H1 (cell line): Measurements from ENCODE around the gene DYNC2H1. TPM values are rescaled to one million over a fixed set of nuclear protein-coding genes. Genes with fewer than 3 reads are reported as not detected.

Source experiments
- CTCF ChIA-PET: fragments of 300-600 bp; sonication (Branson Sonifier 250); formaldehyde crosslinking; loops from one replicate; lab custom pipeline; 2021; ENCODE audit not compliant: partially characterized antibody; lab: Charles Lee
- POLR2A ChIA-PET: fragments of 300-600 bp; sonication (Branson Sonifier 250); formaldehyde crosslinking; loops from one replicate; lab custom pipeline; 2021; ENCODE audit warnings: inconsistent platforms; ENCODE audit not compliant: partially characterized antibody; lab: Charles Lee
- DNase-seq, 2 experiments: peaks; one replicate each; pipeline versions ENCODE4 v3.0.0 to v3.0.0-alpha.2; 2010 to 2022; ENCODE audit warnings: low spot score in 2 of 2, low read depth in 1 of 2, mixed read lengths in 1 of 2
- FAIRE-seq: peaks from 2 replicates; lab custom pipeline; 2011; peaks lifted over from hg19 to GRCh38; lab: Jason Lieb, UNC
- H2AFZ ChIP-seq: 2 replicates; pipeline ENCODE4 v1.8.1; 2012; ENCODE audit warnings: low read length, inconsistent platforms
- H2AK5ac ChIP-seq: 2 replicates; pipeline ENCODE4 v1.6.1; 2013; ENCODE audit warnings: low read depth, low read length
- H2BK120ac ChIP-seq: replicated peaks from 2 replicates; pipeline ENCODE3; 2013; ENCODE audit warnings: low read depth, low read length, inconsistent platforms
- H2BK12ac ChIP-seq: 2 replicates; pipeline ENCODE4 v1.6.1; 2013; ENCODE audit warnings: low read depth, low read length
- H2BK15ac ChIP-seq: 2 replicates; pipeline ENCODE4 v1.6.1; 2013; ENCODE audit warnings: low read length
- H2BK20ac ChIP-seq: 2 replicates; pipeline ENCODE4 v1.6.1; 2013; ENCODE audit warnings: low read length
- H2BK5ac ChIP-seq: 2 replicates; pipeline ENCODE4 v1.6.1; 2013; ENCODE audit warnings: low read depth, low read length
- H3K14ac ChIP-seq: 2 replicates; pipeline ENCODE4 v1.6.1; 2013; ENCODE audit warnings: inconsistent platforms; ENCODE audit not compliant: insufficient read length
- H3K18ac ChIP-seq: 2 replicates; pipeline ENCODE4 v1.6.1; 2013; ENCODE audit warnings: low read length; ENCODE audit errors: extremely low read depth
- H3K23ac ChIP-seq: 2 replicates; pipeline ENCODE4 v1.6.1; 2013; ENCODE audit warnings: inconsistent platforms; ENCODE audit not compliant: insufficient read length
- H3K23me2 ChIP-seq: 2 replicates; pipeline ENCODE4 v1.6.1; 2013; ENCODE audit warnings: low read depth, low read length
- H3K27ac ChIP-seq: 2 replicates; pipeline ENCODE4 v1.6.1; 2011; ENCODE audit warnings: low read depth, low read length, inconsistent platforms
- H3K27me3 ChIP-seq, 4 experiments: replicated peaks in 1 of 4; 1 replicate in 1 of 4; 2 replicates in 3 of 4; pipeline versions ENCODE4 v1.6.1 to v1.8.1; 2011 to 2013; ENCODE audit warnings: low read length in 3 of 4, mild to moderate bottlenecking in 3 of 4, inconsistent platforms in 2 of 4, mixed read lengths in 2 of 4, moderate library complexity in 1 of 4; ENCODE audit not compliant: control insufficient read depth in 3 of 4, insufficient read depth in 3 of 4; ENCODE audit errors: extremely low read depth in 1 of 4
- H3K36me3 ChIP-seq, 4 experiments: 2 replicates each; pipeline versions ENCODE4 v1.6.1 to v1.8.1; 2011 to 2013; ENCODE audit warnings: mild to moderate bottlenecking in 4 of 4, low read length in 3 of 4, moderate library complexity in 2 of 4, control low read depth in 1 of 4, inconsistent platforms in 1 of 4; ENCODE audit not compliant: insufficient read depth in 4 of 4, control insufficient read depth in 2 of 4
- H3K4ac ChIP-seq: replicated peaks from 2 replicates; pipeline ENCODE3; 2013; ENCODE audit warnings: low read length, low read depth, mixed read lengths, inconsistent platforms; ENCODE audit not compliant: insufficient read length
- H3K4me1 ChIP-seq, 4 experiments: replicated peaks in 1 of 4; 1 replicate in 1 of 4; 2 replicates in 3 of 4; pipeline versions ENCODE4 v1.6.1 to v1.8.1; 2011 to 2013; ENCODE audit warnings: low read length in 3 of 4, inconsistent platforms in 2 of 4, mixed read lengths in 1 of 4; ENCODE audit not compliant: insufficient read depth in 4 of 4, control insufficient read depth in 3 of 4
- H3K4me2 ChIP-seq, 2 experiments: 2 replicates each; pipeline versions ENCODE4 v1.6.1 to v1.8.1; 2011 to 2013; ENCODE audit warnings: low read depth in 2 of 2, low read length in 2 of 2, control low read depth in 1 of 2, inconsistent platforms in 1 of 2, mild to moderate bottlenecking in 1 of 2; ENCODE audit not compliant: insufficient read depth in 1 of 2
- H3K4me3 ChIP-seq, 4 experiments: fragments of 200-600, 300-600 bp in 1 of 4; sonication (generic), shearing (Covaris generic), sonication (Bioruptor Twin) in 1 of 4; 2 replicates each; pipeline versions ENCODE4 v1.5.1 to v1.8.1; 2011 to 2016; ENCODE audit warnings: low read length in 4 of 4, low read depth in 3 of 4, control low read depth in 2 of 4, inconsistent platforms in 2 of 4, mild to moderate bottlenecking in 2 of 4, mixed read lengths in 1 of 4, moderate library complexity in 1 of 4; ENCODE audit not compliant: insufficient read depth in 2 of 4; ENCODE audit errors: extremely low read depth in 1 of 4
- H3K56ac ChIP-seq: replicated peaks from 2 replicates; pipeline ENCODE3; 2013; ENCODE audit warnings: low read depth, mild to moderate bottlenecking, mixed read lengths, low read length, inconsistent platforms; ENCODE audit not compliant: insufficient read length
- H3K79me1 ChIP-seq: 2 replicates; pipeline ENCODE4 v1.6.1; 2013; ENCODE audit warnings: low read depth, low read length, control low read depth
- H3K79me2 ChIP-seq, 2 experiments: 2 replicates each; pipeline versions ENCODE4 v1.6.1 to v1.8.1; 2012 to 2013; ENCODE audit warnings: low read length in 2 of 2, mild to moderate bottlenecking in 2 of 2, inconsistent platforms in 1 of 2; ENCODE audit not compliant: insufficient read depth in 2 of 2, control insufficient read depth in 1 of 2
- H3K9ac ChIP-seq, 4 experiments: replicated peaks in 1 of 4; 1 replicate in 1 of 4; 2 replicates in 3 of 4; pipeline versions ENCODE4 v1.6.1 to v1.8.1; 2011 to 2013; ENCODE audit warnings: low read depth in 3 of 4, low read length in 3 of 4, control low read depth in 2 of 4, mild to moderate bottlenecking in 2 of 4, moderate library complexity in 2 of 4, inconsistent platforms in 1 of 4; ENCODE audit errors: extremely low read depth in 1 of 4
- H3K9me3 ChIP-seq, 2 experiments: 2 replicates each; pipeline versions ENCODE4 v1.6.1 to v1.8.1; 2012 to 2013; ENCODE audit warnings: mild to moderate bottlenecking in 2 of 2, moderate library complexity in 2 of 2, control low read depth in 1 of 2, inconsistent platforms in 1 of 2, low read depth in 1 of 2, low read length in 1 of 2, mixed read lengths in 1 of 2; ENCODE audit not compliant: insufficient read depth in 2 of 2
- H4K20me1 ChIP-seq, 2 experiments: replicated peaks in 1 of 2; 2 replicates each; pipeline versions ENCODE3 to v1.8.1; 2011 to 2013; ENCODE audit warnings: inconsistent platforms in 2 of 2, low read length in 2 of 2, mild to moderate bottlenecking in 1 of 2; ENCODE audit not compliant: insufficient read depth in 2 of 2, control insufficient read depth in 1 of 2
- H4K5ac ChIP-seq: 2 replicates; pipeline ENCODE4 v1.6.1; 2013; ENCODE audit warnings: low read length, low read depth, mixed read lengths, inconsistent platforms; ENCODE audit not compliant: insufficient read length
- H4K8ac ChIP-seq: 2 replicates; pipeline ENCODE4 v1.8.0; 2013; ENCODE audit warnings: mild to moderate bottlenecking, moderate library complexity, low read length, inconsistent platforms; ENCODE audit not compliant: insufficient read depth; ENCODE audit errors: extremely low read depth
- H4K91ac ChIP-seq: replicated peaks from 2 replicates; pipeline ENCODE3; 2013; ENCODE audit warnings: low read length, mixed read lengths, inconsistent platforms; ENCODE audit not compliant: insufficient read length
- CBX5 ChIP-seq: fragments of 300-800, 300-1000 bp; sonication (generic); IDR thresholded peaks from 2 replicates; pipeline ENCODE4 v1.7.1; 2016; ENCODE audit warnings: antibody characterized with exemption, low read length, low read depth
- EP300 ChIP-seq, 2 experiments: IDR thresholded peaks; 1 replicate in 1 of 2; 2 replicates in 1 of 2; pipeline ENCODE4 v1.6.1; 2011 to 2012; ENCODE audit warnings: low read depth in 2 of 2, low read length in 2 of 2, mild to moderate bottlenecking in 2 of 2, borderline replicate concordance in 1 of 2, inconsistent platforms in 1 of 2, moderate library complexity in 1 of 2
- EZH2 ChIP-seq: fragments of 200-600 bp; sonication (generic); IDR thresholded peaks from 2 replicates; pipeline ENCODE4 v1.7.1; 2012; ENCODE audit warnings: low read depth, mild to moderate bottlenecking, moderate library complexity, low read length, inconsistent platforms; ENCODE audit not compliant: severe bottlenecking
- FOSL1 ChIP-seq: IDR thresholded peaks from 2 replicates; pipeline ENCODE4 v1.6.1; 2011; ENCODE audit warnings: mild to moderate bottlenecking, low read depth, low read length, moderate library complexity; ENCODE audit not compliant: insufficient read depth
- HDAC6 ChIP-seq: IDR thresholded peaks from one replicate; pipeline ENCODE4 v1.7.1; 2012; ENCODE audit warnings: low read depth, mild to moderate bottlenecking, inconsistent platforms, low read length, moderate library complexity
- SIX5 ChIP-seq: IDR thresholded peaks from 2 replicates; pipeline ENCODE4 v1.6.1; 2011; ENCODE audit warnings: mild to moderate bottlenecking, low read depth, low read length
- YY1 ChIP-seq: IDR thresholded peaks from 2 replicates; pipeline ENCODE4 v1.6.1; 2011; ENCODE audit warnings: low read depth, mild to moderate bottlenecking, low read length
- WGBS, 2 experiments: shearing (Covaris generic) in 1 of 2; methylation state at CpG; one replicate each; pipeline versions ENCODE4 v1.1.6 to v1.1.7; 2013 to 2015; ENCODE audit warnings: low lambda C conversion rate in 2 of 2, mixed read lengths in 2 of 2, inconsistent platforms in 1 of 2, low coverage in 1 of 2, missing lambda C conversion rate in 1 of 2; ENCODE audit not compliant: insufficient replicate concordance in 2 of 2, insufficient coverage in 1 of 2, insufficient read length in 1 of 2; ENCODE audit errors: extremely low coverage in 1 of 2, missing lambda C conversion rate in 1 of 2; 5-methylcytosine and 5-hydroxymethylcytosine counted together
- polyA plus RNA-seq, 7 experiments: library from polyadenylated mRNA; depleted of rRNA in 3 of 7; stranded (reverse) in 5 of 7; unstranded in 2 of 7; fragments of >200 nt in 5 of 7; fragments of 200-250 nt in 2 of 7; gene quantifications; 1 replicate in 5 of 7; 2 replicates in 1 of 7; 4 replicates in 1 of 7; pipeline versions ENCODE4 v1.2.1 to v1.2.3, GENCODE V29; 2011 to 2013; ENCODE audit warnings: missing spikeins in 2 of 7, mixed read lengths in 2 of 7
- total RNA-seq: library from RNA; stranded (reverse); fragmentation: NEBNext Ultra II Directional; extraction: Animal tissue kit (Norgen Biotek cat#: 25700); gene quantifications from 2 replicates; pipeline ENCODE4 v1.2.1, GENCODE V29; 2021
- TF ChIP-seq, protein P1 (sequence below): IDR thresholded peaks from 2 replicates; pipeline ENCODE4 v1.6.1; 2012; ENCODE audit warnings: inconsistent platforms

DYNC2H1 gene
- total and polyA plus RNA-seq, 2 of the 8 experiments (the other 6 are each of a cell fraction or from before 2014, with no cell fraction given) = 6.2 to 12.0 TPM

GRCh38 chr11:103396237-103396636 lies 287.0 kb downstream of the DYNC2H1 start:
- H3K4ac ChIP-seq = no peak overlapping the region
- POLR2A ChIA-PET = no interaction called here
- H3K27ac ChIP-seq = no peak overlapping the region
- DNase-seq (no peak), FAIRE-seq (no peak)
- no peak overlapping the region for H3K14ac ChIP-seq
- H4K5ac ChIP-seq = no peak overlapping the region
- H4K91ac ChIP-seq = no peak overlapping the region
- no peak overlapping the region for H3K23ac ChIP-seq
- H4K20me1 ChIP-seq = no peaks in the 10 kb centered on the region
- 92% methylated on average over 2 of the region's 2 CpGs; no CpG with 5 or more reads in 1 of the 2 experiments for WGBS, 2 experiments
- H2BK20ac ChIP-seq = no peak overlapping the region
- H3K9ac ChIP-seq = no peak overlapping the region
- peaks cover 6 to 7% of the 10 kb centered on the region in 2 experiments; a peak in 2 of 4 replicates for H3K9me3 ChIP-seq
- no peak overlapping the region for H2BK5ac ChIP-seq
- H3K79me2 ChIP-seq = no peaks in the 10 kb centered on the region
- no peak overlapping the region for H2BK15ac ChIP-seq
- H3K56ac ChIP-seq = no peak overlapping the region
- no peaks in the 10 kb centered on the region for H3K27me3 ChIP-seq
- H3K18ac ChIP-seq = no peak overlapping the region
- no peak overlapping the region for H2BK120ac ChIP-seq
- no peak overlapping the region for H2AFZ ChIP-seq
- no peak overlapping the region for H2BK12ac ChIP-seq
- H3K79me1 ChIP-seq = no peaks in the 10 kb centered on the region
- no peak overlapping the region for H3K4me3 ChIP-seq
- no peaks in the 10 kb centered on the region for H3K23me2 ChIP-seq
- no peak overlapping the region for H2AK5ac ChIP-seq
- H4K8ac ChIP-seq = no peak overlapping the region
- H3K4me2 ChIP-seq = no peak overlapping the region
- CTCF ChIA-PET = interaction anchor here (0.9 kb wide), 1 partner anchor 16 kb away, joined by 3 read pairs; no protein-coding TSS in a partner anchor
- TF ChIP-seq EP300 (IDR thresholded peaks at IDR 0.05; ENCODE audit: borderline replicate concordance in 1 of 2, low read depth in 2 of 2, low read length in 2 of 2) (no peak), EZH2 (no peak), YY1 (no peak), FOSL1 (no peak), CBX5 (no peak), SIX5 (no peak), HDAC6 (no peak)
- TF ChIP-seq, protein P1, sequence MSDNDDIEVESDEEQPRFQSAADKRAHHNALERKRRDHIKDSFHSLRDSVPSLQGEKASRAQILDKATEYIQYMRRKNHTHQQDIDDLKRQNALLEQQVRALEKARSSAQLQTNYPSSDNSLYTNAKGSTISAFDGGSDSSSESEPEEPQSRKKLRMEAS = no peak
- H3K4me1 ChIP-seq = no peaks in the 10 kb centered on the region
- no peaks in the 10 kb centered on the region for H3K36me3 ChIP-seq
